OCI-LY1 (cell line): Measurements from ENCODE around the gene CCHCR1.
"Not testable (repeated sequence)": the region's sequence is repeated elsewhere in the genome, so short reads cannot be mapped to it uniquely, and the experiment has no call there.

Experiments
- H2AFZ ChIP-seq: fragments of 200-600 bp; sonication (generic), shearing (Covaris generic); 2 replicates; pipeline ENCODE4 v1.6.0; 2014; ENCODE audit warnings: antibody characterized with exemption, mild to moderate bottlenecking, low read length
- H3F3A ChIP-seq: fragments of 200-600 bp; sonication (generic), shearing (Covaris generic); 2 replicates; pipeline ENCODE4 v1.6.0; 2014; ENCODE audit warnings: mild to moderate bottlenecking, antibody characterized with exemption, low read length, moderate library complexity; ENCODE audit not compliant: insufficient read depth
- H3K27ac ChIP-seq: fragments of 200-600 bp; sonication (generic); 2 replicates; pipeline ENCODE4 v1.5.1; 2014; ENCODE audit warnings: low read length, mixed run types, mild to moderate bottlenecking, low read depth; ENCODE audit not compliant: poor library complexity, severe bottlenecking
- H3K27me3 ChIP-seq: fragments of 200-600 bp; sonication (generic); 2 replicates; pipeline ENCODE4 v1.6.0; 2014; ENCODE audit warnings: antibody characterized with exemption, mild to moderate bottlenecking, low read length, moderate library complexity; ENCODE audit not compliant: insufficient read depth
- H3K36me3 ChIP-seq: fragments of 200-600 bp; sonication (generic); 2 replicates; pipeline ENCODE4 v1.6.1; 2014; ENCODE audit warnings: mild to moderate bottlenecking, antibody characterized with exemption, low read length, moderate library complexity, mixed read lengths; ENCODE audit not compliant: insufficient read depth
- H3K4me1 ChIP-seq: fragments of 200-600 bp; sonication (generic); 2 replicates; pipeline ENCODE4 v1.5.1; 2014; ENCODE audit warnings: mild to moderate bottlenecking, low read length, moderate library complexity; ENCODE audit not compliant: insufficient read depth, severe bottlenecking
- H3K4me2 ChIP-seq: fragments of 200-600 bp; sonication (generic), shearing (Covaris generic); 2 replicates; pipeline ENCODE4 v1.6.1; 2014; ENCODE audit warnings: low read length
- H3K4me3 ChIP-seq: fragments of 200-600 bp; sonication (generic); 2 replicates; pipeline ENCODE4 v1.5.1; 2014; ENCODE audit warnings: low read length, low read depth, mild to moderate bottlenecking, mixed read lengths; ENCODE audit not compliant: poor library complexity, severe bottlenecking
- H3K79me2 ChIP-seq: fragments of 200-600 bp; shearing (Covaris generic); 2 replicates; pipeline ENCODE4 v1.6.1; 2016; ENCODE audit warnings: mixed run types, low read length, mixed read lengths; ENCODE audit not compliant: insufficient read depth
- H3K9ac ChIP-seq: fragments of 200-600 bp; sonication (generic), shearing (Covaris generic); 2 replicates; pipeline ENCODE4 v1.6.1; 2014; ENCODE audit warnings: mild to moderate bottlenecking, low read length, mixed read lengths
- H3K9me2 ChIP-seq: fragments of 200-600 bp; sonication (generic), shearing (Covaris generic); 2 replicates; pipeline ENCODE4 v1.6.1; 2014; ENCODE audit warnings: low read depth, mild to moderate bottlenecking, low read length, mixed read lengths
- H3K9me3 ChIP-seq: fragments of 200-600 bp; shearing (Covaris generic); 2 replicates; pipeline ENCODE4 v1.6.1; 2014; ENCODE audit warnings: low read length, mixed read lengths
- H4K20me1 ChIP-seq: fragments of 200-600 bp; sonication (generic), shearing (Covaris generic); 2 replicates; pipeline ENCODE4 v1.6.0; 2016; ENCODE audit warnings: mild to moderate bottlenecking, low read length; ENCODE audit not compliant: insufficient read depth
- EZH2 ChIP-seq: fragments of 200-600 bp; sonication (generic), shearing (Covaris generic); IDR thresholded peaks from 2 replicates; pipeline ENCODE4 v1.8.0; 2017; ENCODE audit warnings: borderline replicate concordance, mixed run types, mild to moderate bottlenecking, antibody characterized with exemption, low read length, moderate library complexity, mixed read lengths
- TF ChIP-seq, protein P1 (sequence below): fragments of 200-600 bp; sonication (generic), shearing (Covaris generic); IDR thresholded peaks from 2 replicates; pipeline ENCODE4 v1.5.1; 2017; ENCODE audit warnings: mild to moderate bottlenecking, antibody characterized with exemption, low read length, moderate library complexity, mixed read lengths

The CCHCR1 gene

DNA sequence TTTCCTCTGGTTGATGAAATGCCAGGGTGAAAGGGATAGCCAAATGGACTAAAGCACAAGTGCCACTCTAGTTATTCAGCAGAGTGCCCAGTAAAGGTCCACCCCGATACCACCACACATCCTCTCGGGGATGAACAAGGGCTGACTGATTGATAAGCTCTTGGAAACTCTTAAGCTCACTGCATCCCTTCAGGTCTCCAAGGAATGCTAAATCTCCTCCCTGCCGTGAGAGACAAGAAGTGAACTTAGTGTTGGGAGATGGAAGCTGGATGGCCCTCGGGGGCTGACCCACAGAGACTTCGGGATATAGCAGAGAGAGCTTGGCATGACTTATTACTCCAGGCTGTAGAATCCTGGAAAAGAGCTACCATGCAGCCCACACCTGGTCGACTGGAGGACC is 26.3 kb upstream of the CCHCR1 start:
- H3K36me3 ChIP-seq, H3K4me3 ChIP-seq, H4K20me1 ChIP-seq, H3K79me2 ChIP-seq, H3K9me3 ChIP-seq, H3K27me3 ChIP-seq, H3K9ac ChIP-seq, H3F3A ChIP-seq, H3K27ac ChIP-seq, H3K4me2 ChIP-seq, H3K9me2 ChIP-seq, H2AFZ ChIP-seq: not testable (repeated sequence)
- peaks cover 31% of the 10 kb centered on the region for H3K4me1 ChIP-seq

DNA sequence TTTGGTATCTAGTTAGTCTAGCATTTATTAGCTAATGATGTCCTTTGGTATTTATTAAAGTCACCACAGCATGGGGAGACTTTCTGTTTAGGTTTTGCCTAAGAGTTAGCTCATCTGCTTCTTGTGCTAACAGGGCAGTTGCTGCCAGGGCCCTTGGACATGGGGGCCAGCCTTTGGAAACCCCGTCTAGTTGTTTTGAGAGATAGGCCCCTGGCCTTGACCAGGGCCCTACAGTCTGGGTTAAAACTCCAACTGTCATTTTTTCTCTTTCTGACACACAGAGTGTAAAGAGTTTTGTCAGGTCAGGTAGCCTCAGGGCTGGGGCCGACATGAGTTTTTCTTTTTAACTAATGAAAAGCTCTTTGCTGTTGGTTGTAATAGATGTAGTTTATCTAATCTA is 25.7 kb upstream of the CCHCR1 start:
- not testable (repeated sequence) for H2AFZ ChIP-seq, H3K9me3 ChIP-seq, H3K27me3 ChIP-seq, H3K4me3 ChIP-seq, H3F3A ChIP-seq, H3K79me2 ChIP-seq, H3K4me2 ChIP-seq, H3K36me3 ChIP-seq, H3K27ac ChIP-seq, H4K20me1 ChIP-seq, H3K9me2 ChIP-seq, H3K9ac ChIP-seq
- H3K4me1 ChIP-seq: peaks cover 35% of the 10 kb centered on the region

DNA sequence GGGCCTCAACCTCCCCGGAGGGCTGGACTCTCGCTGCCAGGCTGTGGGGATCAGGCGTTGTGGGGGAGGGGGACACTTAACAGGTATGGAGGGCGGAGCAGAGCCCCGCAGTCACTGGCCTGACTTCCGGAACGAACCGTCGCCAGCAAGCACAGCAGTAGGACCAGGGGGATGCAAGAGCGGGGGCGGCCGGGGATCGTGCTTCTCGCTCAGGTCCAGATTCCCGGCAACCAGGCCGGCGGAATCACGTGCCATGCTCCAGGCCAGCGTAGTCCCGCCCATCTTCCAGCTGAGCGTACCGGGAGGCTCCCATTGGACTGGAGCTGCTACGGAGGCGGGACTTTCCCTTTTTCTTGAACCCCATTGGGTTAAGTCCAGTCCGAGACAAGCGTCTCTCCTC is 22.9 kb upstream of the CCHCR1 start:
- no peaks in the 10 kb centered on the region for H3K27me3 ChIP-seq
- no peaks in the 10 kb centered on the region for H3K9me2 ChIP-seq
- no peak overlapping the region for H2AFZ ChIP-seq
- no peak overlapping the region for H3K9ac ChIP-seq
- H3K79me2 ChIP-seq: no peaks in the 10 kb centered on the region
- no peak overlapping the region for H3K4me2 ChIP-seq
- peaks cover 11% of the 10 kb centered on the region for H3K4me1 ChIP-seq
- no peaks in the 10 kb centered on the region for H3K9me3 ChIP-seq
- H3K27ac ChIP-seq: no peak overlapping the region
- no peak overlapping the region for H3K4me3 ChIP-seq
- H4K20me1 ChIP-seq: no peaks in the 10 kb centered on the region
- TF ChIP-seq, protein P1, sequence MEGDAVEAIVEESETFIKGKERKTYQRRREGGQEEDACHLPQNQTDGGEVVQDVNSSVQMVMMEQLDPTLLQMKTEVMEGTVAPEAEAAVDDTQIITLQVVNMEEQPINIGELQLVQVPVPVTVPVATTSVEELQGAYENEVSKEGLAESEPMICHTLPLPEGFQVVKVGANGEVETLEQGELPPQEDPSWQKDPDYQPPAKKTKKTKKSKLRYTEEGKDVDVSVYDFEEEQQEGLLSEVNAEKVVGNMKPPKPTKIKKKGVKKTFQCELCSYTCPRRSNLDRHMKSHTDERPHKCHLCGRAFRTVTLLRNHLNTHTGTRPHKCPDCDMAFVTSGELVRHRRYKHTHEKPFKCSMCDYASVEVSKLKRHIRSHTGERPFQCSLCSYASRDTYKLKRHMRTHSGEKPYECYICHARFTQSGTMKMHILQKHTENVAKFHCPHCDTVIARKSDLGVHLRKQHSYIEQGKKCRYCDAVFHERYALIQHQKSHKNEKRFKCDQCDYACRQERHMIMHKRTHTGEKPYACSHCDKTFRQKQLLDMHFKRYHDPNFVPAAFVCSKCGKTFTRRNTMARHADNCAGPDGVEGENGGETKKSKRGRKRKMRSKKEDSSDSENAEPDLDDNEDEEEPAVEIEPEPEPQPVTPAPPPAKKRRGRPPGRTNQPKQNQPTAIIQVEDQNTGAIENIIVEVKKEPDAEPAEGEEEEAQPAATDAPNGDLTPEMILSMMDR: no peak
- TF ChIP-seq EZH2: no peak
- no peaks in the 10 kb centered on the region for H3F3A ChIP-seq
- no peaks in the 10 kb centered on the region for H3K36me3 ChIP-seq

DNA sequence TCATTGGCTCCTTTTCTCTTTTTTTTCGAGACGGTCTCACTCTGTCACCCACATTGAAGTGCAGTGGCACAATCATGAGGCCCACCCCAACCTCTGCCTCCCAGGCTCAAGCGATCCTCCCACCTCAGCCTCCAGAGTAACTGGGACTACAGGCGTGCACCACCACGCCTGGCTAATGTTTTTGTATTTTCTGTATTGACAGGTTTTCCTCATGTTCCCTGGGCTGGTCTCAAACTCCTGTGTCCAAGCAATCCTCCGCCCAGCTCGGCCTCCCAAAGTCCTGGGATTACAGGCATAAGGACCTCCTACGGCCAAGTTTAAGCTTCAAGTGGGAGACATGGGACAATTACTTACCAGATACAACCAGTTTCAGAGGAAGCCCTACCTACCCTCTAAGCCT is 22.3 kb upstream of the CCHCR1 start:
- Histone ChIP-seq H4K20me1 (no peaks in the 10 kb centered on the region), H3F3A (no peaks in the 10 kb centered on the region), H3K27me3 (no peaks in the 10 kb centered on the region), H3K79me2 (no peaks in the 10 kb centered on the region), H3K27ac (no peak overlapping the region), H2AFZ (no peak overlapping the region), H3K36me3 (no peaks in the 10 kb centered on the region), H3K9me2 (no peaks in the 10 kb centered on the region), H3K4me2 (no peak overlapping the region), H3K9me3 (no peaks in the 10 kb centered on the region), H3K4me3 (no peak overlapping the region), H3K4me1 (peaks cover 6% of the 10 kb centered on the region), H3K9ac (no peak overlapping the region)
- TF ChIP-seq, protein P1: no peak
- no peak for TF ChIP-seq EZH2
